Measurements from ENCODE around the gene OLFML3. TPM values are rescaled to one million over a fixed set of nuclear protein-coding genes. Genes with fewer than 3 reads are reported as not detected.

The OLFML3 gene
- total and polyA plus RNA-seq, 2 of the 13 experiments (the other 11 are each of a cell fraction or from before 2014, with no cell fraction given): 2.0 to 5.1 TPM

GRCh38 chr1:113981962-113982931, 3.0 kb downstream of the OLFML3 start:
- BruUV-seq (replicated peaks): no TSS peak
- no peaks in the 10 kb centered on the region for H4K20me1 ChIP-seq (ENCODE audit: insufficient read depth, low read length)
- no peaks in the 10 kb centered on the region for H3K79me2 ChIP-seq (ENCODE audit: insufficient read depth, low read length)
- no peaks in the 10 kb centered on the region for H3K9me3 ChIP-seq (ENCODE audit: low read length)
- CTCF ChIA-PET (ENCODE audit: low intra/inter-chr PET ratio, low total read pairs): no interaction called here
- no peaks in the 10 kb centered on the region for H3K36me3 ChIP-seq (replicated peaks in 1 of 2; ENCODE audit: control insufficient read depth in 1 of 2, insufficient read depth in 2 of 2, low read length in 2 of 2)
- FAIRE-seq (peak; percentile 86), ATAC-seq (peak; percentile 60), DNase-seq (ENCODE audit: low spot score) (peak; percentile 71)
- no peak overlapping the region for H2AFZ ChIP-seq (ENCODE audit: low read length)
- in situ Hi-C loops (cut with HindIII; ENCODE audit: extremely low pct_ligation_motif_present, low pct_unique_long_range_greater_than_20kb): no loop called here
- peak overlapping the region; percentile 83 for H3K4me2 ChIP-seq (ENCODE audit: low read depth, low read length)
- H3K4me1 ChIP-seq (ENCODE audit: insufficient read depth, low read length): peaks cover 44% of the 10 kb centered on the region
- no peaks in the 10 kb centered on the region; a peak in 1 of 5 replicates for H3K27me3 ChIP-seq (ENCODE audit: control insufficient read depth in 1 of 2, insufficient read depth in 2 of 2, low read length in 2 of 2)
- intact Hi-C loops (cut with micrococcal nuclease; ENCODE audit: unreplicated experiment): loop anchor here (2.0 kb wide), 1 partner anchor 69 kb away; no protein-coding TSS in a partner anchor
- 33% methylated on average over 12 of the region's 18 CpGs for WGBS (ENCODE audit: low lambda C conversion rate)
- peak overlapping the region; percentile 32 to 63 (median 39); a peak in 5 of 6 replicates for H3K4me3 ChIP-seq (replicated peaks in 1 of 3; ENCODE audit: insufficient read depth in 1 of 3, low read depth in 2 of 3, low read length in 3 of 3)
- POLR2A ChIA-PET: no interaction called here
- no peak overlapping the region for H3K27ac ChIP-seq (ENCODE audit: extremely low read length, insufficient read depth, low read length)
- H3K9ac ChIP-seq (ENCODE audit: insufficient read depth, low read depth, low read length): no peak overlapping the region
- TF ChIP-seq CBFB (CRISPR knock-in tag; IDR thresholded peaks at IDR 0.05) (peak; percentile 73), ZSCAN29 (CRISPR knock-in tag; conservative IDR thresholded peaks at IDR 0.05) (0 out of 2 replicates have a peak, but pooled peaks have one; percentile 7), MEIS1 (CRISPR knock-in tag; IDR thresholded peaks at IDR 0.05; ENCODE audit: borderline replicate concordance) (no peak), ZBTB7B (CRISPR knock-in tag; IDR thresholded peaks at IDR 0.05) (peak; percentile 62; the same call in 1 of the 2 replicates), FOXK1 (CRISPR knock-in tag; IDR thresholded peaks at IDR 0.05; ENCODE audit: borderline replicate concordance, low read depth) (no peak), ZNF446 (CRISPR knock-in tag; IDR thresholded peaks at IDR 0.05) (no peak), KMT2A (CRISPR knock-in tag; IDR thresholded peaks at IDR 0.05) (no peak), NAIF1 (CRISPR knock-in tag; IDR thresholded peaks at IDR 0.05; ENCODE audit: borderline replicate concordance) (no peak), SP1 (IDR thresholded peaks at IDR 0.05) (no peak), SP1 (CRISPR knock-in tag; IDR thresholded peaks at IDR 0.05) (no peak), MTA1 (CRISPR knock-in tag; IDR thresholded peaks at IDR 0.05; ENCODE audit: borderline replicate concordance) (peak; percentile 87), ZSCAN31 (CRISPR knock-in tag; IDR thresholded peaks at IDR 0.05; ENCODE audit: low read depth) (no peak), ATF3 (CRISPR knock-in tag; IDR thresholded peaks at IDR 0.05) (no peak), GATA4 (IDR thresholded peaks at IDR 0.05; ENCODE audit: borderline replicate concordance, low read depth) (no peak), HNF1A (IDR thresholded peaks at IDR 0.05; ENCODE audit: low read depth) (no peak), HNF1A (CRISPR knock-in tag; IDR thresholded peaks at IDR 0.05; ENCODE audit: borderline replicate concordance) (0 out of 2 replicates have a peak, but pooled peaks have one; percentile 35), ZNF839 (CRISPR knock-in tag; IDR thresholded peaks at IDR 0.05; ENCODE audit: borderline replicate concordance) (no peak), PRMT3 (CRISPR knock-in tag; IDR thresholded peaks at IDR 0.05; ENCODE audit: borderline replicate concordance, low read depth) (no peak), ZNF124 (CRISPR knock-in tag; IDR thresholded peaks at IDR 0.05) (no peak), SNAI1 (CRISPR knock-in tag; IDR thresholded peaks at IDR 0.05; ENCODE audit: borderline replicate concordance) (no peak), ZNF607 (CRISPR knock-in tag; IDR thresholded peaks at IDR 0.05; ENCODE audit: borderline replicate concordance) (no peak)

All from HepG2 (cell line).